GM19193 (cell line): ENCODE results near the gene KDM5A.

ENCODE experiments used
- POLR2A ChIP-seq: IDR thresholded peaks from 4 replicates; pipeline ENCODE4 v1.6.1; 2011; ENCODE audit not compliant: insufficient read depth, insufficient read length; ENCODE audit errors: extremely low read depth

KDM5A gene

DNA sequence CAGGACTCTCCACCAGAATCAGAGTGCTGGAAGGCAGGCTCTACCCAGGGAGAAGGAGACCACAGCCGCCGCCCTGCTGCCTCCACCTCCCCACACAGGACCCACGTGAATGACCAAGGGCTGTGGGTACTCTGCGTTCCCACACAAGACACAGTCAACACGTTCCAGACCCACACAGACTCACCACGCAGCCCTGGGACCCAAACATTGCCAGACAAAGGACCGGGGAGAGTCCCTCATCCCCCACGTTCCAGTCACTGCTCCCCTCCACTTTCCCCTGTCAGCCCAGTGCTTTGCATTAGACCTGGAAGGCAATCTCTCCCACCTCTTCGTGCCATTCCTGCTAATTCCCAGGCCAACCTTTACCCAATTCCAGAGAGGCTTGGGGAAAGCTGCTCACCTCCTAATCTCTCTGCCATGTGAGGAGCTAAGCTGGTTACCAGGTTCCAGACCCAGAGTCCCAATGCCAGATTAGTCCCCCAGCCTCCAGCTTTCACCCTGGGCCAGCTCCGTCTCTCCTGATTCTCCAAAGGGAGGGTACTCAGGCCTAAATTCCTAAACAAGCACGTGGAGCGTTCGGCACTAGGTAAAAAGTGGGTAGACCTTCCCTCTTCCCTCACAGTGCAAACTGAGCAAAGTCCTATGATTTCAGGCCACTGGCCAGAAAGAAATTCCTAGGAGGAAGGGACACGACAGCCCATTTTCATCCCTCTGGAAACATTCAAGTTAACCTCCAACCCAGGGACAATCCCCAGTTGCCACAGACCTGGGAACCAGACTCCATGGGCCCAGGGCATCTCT, 131.4 kb downstream of the KDM5A start:
- no peak for TF ChIP-seq POLR2A

DNA sequence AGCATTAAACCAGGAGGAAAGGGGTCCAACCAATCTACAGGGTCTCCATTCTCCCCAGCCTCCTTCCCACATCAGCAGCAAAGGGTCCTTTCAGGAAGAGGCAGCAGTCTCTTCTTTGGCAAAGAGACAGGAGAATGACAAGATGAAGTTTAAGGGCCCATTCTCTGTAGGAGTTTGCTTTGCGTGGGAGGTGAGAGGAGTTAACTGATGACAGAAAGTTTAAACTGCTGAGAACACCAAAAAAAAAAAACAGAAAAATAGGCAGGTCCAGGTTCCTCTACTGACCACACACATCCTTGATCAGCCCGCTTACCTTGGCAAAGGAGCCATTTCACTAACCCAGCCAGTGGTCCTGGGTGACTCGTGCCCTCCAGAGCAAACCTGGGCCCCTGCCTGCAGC, 132.2 kb downstream of the KDM5A start:
- no peak for TF ChIP-seq POLR2A

DNA sequence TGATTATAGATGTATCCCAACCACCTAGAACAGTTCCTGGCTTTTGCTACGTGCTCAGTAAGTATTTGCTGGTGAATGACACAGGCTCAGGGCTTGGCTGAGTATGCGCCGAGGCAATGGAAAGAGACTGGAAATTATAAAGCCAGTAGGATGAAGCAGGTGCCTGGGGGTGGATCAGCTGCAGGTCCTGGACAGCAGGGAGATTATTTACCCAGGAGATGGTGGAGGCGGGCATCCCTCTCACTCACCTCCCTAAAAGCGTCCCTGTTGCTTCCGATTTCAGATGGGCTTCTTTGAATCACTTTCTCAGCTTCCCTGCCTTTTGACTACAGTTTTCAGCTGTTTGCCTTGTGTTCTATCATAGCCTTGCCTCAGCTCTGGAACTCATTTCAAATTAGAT, 132.9 kb downstream of the KDM5A start:
- no peak for TF ChIP-seq POLR2A

DNA sequence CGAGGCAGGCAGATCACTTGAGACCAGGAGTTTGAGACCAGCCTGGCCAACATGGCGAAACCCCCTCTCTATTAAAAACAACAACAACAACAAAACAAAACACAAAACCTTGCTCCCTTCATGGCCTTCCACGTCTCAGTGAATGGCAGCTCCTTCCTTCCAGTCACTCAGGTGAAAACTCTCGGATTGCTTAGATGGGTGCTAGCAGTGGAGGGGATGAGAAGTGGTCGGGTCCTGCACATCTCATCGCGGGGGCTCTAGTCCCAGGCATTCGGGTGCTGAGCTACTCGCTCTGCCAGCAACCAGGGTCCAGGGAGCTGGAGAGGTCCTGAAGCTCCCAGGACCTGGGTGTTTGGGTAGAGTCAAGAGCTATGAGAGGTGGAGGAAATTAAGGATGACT, 134.2 kb downstream of the KDM5A start:
- TF ChIP-seq POLR2A: no peak

DNA sequence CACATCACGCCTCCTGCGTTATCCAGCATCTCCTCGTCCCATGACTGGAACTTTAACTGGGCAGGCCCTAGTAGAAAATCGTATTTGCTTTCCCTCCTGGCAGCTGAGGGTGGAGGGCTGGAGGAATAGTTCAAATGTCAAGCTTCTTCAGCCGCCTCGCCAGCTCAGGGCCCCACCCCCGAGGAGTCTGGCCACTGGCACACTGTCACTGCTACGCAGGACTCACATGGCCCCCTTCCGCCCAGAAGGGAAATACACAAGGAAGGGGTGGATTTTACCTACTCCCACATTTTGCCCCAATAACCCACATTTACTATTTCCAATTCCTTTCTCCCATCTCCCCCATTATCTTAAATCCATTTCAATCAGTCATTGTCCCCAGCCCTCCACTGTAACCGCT, 135.1 kb downstream of the KDM5A start:
- no peak for TF ChIP-seq POLR2A

DNA sequence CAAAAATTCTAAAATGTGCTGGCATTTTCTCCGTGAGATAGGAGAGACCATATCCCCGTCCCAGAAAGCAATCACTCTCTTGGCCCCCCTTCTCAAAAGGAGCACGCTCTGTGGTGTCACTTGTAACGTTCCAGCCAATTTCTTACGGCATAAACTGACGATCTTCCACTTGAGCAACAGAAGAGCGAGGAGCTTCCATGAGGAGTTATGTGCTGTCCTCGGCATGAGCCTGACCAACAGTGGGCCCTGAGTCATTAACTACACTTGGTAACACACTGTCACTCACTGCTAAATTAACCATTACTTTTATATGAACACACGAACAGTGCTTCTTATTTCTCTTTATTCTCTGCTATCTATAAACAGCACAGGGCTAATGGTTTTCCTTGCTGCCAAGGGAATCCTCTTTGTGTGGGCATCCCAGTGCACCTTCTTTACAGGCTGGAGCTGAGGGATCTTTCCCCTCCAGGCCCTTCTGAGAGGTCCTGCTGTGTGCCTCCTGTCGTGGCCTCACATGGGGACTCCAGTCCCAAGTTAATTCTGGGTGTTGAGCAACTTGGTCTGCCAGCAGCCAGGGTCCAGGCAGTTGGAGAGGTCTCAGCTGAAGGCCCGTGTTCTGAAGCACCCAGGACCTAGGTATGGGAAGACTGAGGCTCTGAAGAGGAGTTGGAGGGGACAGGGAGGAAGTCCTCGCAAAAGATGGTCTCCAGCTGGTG, 135.8 kb downstream of the KDM5A start:
- no peak for TF ChIP-seq POLR2A

DNA sequence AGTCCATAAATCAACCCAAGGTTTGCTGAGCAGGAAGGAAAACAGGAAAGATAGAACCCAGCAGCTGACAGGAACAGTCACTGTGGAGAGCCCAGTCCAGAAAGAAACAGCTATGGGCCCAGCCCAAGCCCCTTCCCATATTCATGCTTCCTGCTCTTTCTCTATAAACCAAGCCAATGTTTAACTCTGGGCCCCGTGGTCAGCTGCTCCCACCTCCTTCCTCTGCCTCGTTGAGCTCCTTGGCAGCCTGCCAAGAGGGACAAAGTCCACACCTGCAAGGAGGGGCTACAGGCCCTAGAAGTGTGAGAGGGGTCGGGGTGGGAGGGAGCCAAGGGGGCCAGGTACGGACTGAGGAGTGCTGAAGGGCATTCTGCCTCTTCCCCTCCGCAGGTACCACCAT, 136.5 kb downstream of the KDM5A start:
- no peak for TF ChIP-seq POLR2A

DNA sequence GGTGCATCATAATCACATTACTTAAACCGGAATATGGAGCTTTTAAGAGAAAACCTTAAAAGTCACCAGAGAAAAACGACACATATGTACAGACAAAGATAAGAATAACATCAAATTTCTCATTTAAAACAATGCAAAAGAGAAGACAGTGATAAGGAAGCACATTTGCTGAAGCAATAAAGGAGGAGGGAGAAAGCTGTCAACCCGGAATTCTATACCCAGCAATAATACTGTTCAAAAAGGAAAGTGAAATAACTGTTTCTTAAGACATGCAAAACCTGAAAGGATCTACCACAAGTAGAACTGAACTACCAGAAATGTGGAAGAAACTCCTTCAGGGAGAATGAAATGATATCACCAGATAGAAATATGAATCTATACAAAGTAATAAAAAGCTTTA, 141.8 kb downstream of the KDM5A start:
- TF ChIP-seq POLR2A: no peak

DNA sequence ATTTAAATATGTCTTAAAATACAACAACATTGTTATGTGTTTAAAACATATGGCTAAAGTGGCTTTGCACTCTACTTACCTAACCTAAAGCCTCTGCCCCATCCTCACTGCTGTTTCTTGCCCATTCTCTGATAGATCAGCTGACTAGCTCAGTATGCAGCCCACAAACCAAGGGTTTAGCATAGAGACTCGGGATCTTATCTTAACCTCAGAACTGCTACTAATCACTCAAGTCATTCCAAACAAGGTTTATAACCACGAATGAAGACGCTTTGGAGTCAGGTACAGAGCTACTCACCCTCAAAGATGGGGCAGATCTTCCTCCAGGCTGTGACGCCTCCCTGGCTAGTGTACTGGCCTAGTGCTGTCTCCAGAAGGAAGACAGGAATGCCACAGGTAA, 145.7 kb downstream of the KDM5A start:
- TF ChIP-seq POLR2A: no peak

DNA sequence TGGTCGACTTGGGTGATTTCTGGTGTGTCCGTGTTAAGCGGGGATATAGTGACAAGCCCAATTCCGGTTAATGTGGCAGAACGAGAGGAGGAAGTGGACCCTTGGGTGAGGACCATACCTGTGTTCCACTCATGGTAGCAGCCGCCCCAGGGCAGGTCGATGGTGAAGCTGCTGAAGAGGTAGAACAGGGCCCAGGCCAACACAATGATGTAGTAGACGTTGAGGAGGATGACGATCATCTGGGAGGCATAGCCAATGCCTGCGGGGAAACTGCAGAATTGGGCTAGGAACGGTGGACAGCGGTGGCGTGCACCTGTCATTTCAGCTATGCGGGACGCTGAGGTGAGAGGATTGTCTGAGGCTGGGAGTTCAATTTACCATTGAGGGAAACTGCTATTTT, 146.6 kb downstream of the KDM5A start:
- no peak for TF ChIP-seq POLR2A

DNA sequence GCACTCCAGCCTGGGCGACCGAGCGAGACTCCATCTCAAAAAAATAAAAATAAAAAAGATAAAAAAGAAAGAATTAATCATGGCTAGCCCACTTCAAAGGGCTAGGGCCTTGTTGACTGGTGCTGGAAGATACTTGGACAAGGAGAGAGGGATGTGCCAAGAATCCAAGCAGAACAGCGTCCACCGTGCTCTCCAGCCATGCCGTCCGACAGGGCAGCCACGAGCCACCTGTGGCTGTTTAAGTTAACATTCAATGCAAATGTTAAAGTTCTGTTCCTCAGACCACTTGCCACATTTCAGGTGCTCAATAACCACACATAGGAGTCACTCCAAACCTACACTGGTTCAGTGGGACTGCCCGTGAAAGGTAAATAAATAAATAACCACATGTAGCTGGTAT, 147.9 kb downstream of the KDM5A start:
- no peak for TF ChIP-seq POLR2A

DNA sequence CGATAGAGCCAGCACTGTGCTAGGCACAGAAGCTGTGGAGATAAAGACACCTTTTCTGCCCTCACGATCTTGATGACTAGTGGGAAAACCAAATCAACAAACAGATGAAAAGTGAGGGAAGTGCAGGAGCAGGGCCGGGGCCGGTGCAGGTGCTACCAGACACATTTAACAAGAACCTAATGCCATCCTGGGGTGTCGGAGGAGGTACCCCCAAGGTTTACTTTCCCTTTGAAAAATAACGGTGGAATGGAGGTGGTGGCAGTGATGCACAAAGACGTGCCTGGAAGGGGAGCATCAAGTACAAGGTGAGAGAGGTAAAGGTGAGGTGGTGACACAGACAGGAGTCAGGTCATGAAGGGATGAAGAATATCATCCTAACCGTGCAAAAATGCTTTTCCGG, 148.6 kb downstream of the KDM5A start:
- TF ChIP-seq POLR2A: no peak

DNA sequence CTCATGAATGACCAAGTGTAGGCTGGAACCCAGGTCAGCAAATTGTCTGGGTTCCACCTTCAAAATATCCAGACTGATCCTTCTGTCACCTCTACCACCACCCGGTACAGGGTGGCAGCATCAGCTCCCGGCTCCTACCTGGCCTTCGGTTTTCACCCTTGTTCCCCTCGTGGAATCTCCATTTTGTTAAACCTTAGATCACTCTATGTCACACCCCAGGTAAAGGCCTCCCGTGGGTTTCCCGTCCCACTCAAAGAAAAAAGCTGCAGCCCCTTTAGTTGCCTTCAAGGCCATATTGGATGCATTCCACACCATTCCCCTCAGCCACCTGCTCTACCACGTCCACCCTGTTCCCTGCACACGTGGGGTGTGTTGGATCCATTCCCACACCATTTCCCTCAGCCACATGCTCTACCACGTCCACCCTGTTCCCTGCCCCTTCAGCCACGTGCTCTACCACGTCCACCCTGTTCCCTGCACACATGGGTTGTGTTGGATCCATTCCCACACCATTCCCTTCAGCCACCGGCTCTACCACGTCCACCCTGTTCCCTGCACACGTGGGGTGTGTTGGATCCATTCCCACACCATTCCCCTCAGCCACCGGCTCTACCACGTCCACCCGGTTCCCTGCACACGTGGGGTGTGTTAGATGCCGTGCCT, 150.3 kb downstream of the KDM5A start:
- TF ChIP-seq POLR2A: no peak

DNA sequence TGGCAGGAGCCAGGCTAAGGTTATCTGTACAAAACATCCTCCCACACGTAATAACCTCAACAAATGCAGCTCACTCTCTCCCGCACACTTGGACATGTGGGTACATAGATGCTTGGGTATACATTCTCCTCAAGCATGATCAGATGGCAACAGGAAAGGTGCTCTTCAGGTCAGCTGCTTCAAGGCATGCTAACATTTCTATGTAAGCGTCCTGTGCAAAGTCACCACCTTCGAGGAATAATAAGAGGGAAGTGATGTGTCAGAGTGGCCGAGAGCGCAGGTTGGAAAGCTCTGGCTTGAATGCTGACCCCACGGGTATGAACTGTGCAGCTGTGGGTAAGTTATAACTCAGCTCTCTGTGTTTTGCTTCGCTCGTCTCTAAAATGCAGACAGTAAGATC, 151.0 kb downstream of the KDM5A start:
- no peak for TF ChIP-seq POLR2A

DNA sequence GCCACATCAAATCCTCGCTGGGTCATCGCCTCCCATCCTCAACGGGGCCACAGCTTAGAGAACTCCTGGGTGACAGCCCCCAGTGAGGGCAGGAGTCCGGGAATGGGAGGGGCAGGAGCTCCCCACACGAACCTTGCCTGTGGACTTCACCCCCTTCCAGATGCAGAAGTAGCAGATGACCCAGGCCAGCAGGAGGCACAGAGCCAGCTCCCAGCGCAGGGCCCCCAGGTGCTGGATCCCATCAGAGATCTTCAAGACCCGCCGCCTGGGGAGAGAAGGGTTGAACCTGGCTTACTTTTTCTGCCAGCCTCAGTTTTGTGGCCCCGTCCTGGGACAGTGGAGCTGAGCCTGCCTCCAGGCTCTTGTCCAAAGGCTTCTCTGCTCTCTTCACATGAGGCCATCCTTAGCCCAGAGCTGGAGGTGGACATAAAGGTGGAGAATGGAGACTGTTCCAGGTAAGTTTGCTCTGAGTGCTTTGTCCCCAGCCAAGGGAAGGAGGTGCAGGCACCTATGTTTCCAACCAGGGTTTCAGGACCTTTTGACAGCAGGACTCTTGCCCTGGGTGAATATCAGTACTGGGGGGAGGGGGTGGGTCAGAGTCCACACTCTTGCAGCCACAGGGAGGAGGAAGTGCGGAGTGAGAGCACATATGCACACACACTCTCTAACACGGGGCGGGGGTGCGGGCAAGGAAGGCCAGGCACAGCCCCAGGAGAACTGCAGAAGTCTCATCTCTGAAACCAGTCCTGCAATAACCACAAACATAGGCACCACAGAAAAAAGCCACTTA, 151.9 kb downstream of the KDM5A start:
- TF ChIP-seq POLR2A: no peak
